ENCODE measurements around the gene SLC4A9. TPM values are rescaled to one million over a fixed set of nuclear protein-coding genes. Genes with fewer than 3 reads are reported as not detected.

Gene SLC4A9
- total RNA-seq, 6 donors from 2014 or later = 0.15 to 0.23 (median 0.17) TPM; not detected in 3

DNA sequence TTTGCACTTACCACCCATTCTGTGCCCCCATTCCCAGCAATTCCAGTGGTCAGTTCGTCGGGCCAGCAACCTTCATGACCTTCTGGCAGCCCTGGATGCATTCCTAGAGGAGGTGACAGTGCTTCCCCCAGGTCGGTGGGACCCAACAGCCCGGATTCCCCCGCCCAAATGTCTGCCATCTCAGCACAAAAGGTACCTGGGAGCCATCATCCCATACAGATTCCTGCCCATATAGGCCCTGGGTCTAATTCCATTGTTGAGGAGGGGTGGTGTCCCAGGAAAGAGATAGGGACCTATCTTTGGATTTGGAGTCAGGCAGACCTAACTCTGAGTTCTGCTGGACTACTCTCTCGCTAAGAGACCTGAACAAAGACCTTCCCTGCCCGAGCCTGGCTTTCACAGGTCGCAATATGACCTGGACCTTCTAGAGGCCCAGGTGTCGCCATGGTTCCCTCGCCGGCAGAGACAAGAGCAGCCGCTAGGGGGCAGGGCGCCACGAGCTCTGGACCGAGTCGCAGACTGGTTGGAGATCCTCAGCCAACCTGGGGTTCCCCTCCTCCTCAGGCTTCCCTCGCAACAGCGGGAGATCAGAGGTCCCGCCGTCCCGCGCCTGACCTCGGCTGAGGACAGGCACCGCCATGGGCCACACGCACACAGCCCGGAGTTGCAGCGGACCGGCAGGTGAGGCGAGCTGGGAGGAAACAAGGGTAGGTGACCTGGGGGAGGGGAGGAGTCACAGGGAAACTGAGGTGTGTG, 3.1 kb downstream of the SLC4A9 start:
- Histone ChIP-seq H3K4me3 (peak overlapping the region in 3 of 4 donors; percentile 9 to 32 (median 28)), H3K9me3 (no peaks in the 10 kb centered on the region), H3K4me1 (peaks cover 4 to 7% (median 5%) of the 10 kb centered on the region in 4 donors), H3K27me3 (no peaks in the 10 kb centered on the region), H3K27ac (no peak overlapping the region), H3K36me3 (no peaks in the 10 kb centered on the region)
- ATAC-seq (ENCODE audit: low FRiP score in 2 of 2) = peak; percentile 85 to 86
- TF ChIP-seq EP300 (IDR thresholded peaks at IDR 0.05) (no peak), POLR2AphosphoS5 (IDR thresholded peaks at IDR 0.05) (no peak)
- TF ChIP-seq, protein P1, sequence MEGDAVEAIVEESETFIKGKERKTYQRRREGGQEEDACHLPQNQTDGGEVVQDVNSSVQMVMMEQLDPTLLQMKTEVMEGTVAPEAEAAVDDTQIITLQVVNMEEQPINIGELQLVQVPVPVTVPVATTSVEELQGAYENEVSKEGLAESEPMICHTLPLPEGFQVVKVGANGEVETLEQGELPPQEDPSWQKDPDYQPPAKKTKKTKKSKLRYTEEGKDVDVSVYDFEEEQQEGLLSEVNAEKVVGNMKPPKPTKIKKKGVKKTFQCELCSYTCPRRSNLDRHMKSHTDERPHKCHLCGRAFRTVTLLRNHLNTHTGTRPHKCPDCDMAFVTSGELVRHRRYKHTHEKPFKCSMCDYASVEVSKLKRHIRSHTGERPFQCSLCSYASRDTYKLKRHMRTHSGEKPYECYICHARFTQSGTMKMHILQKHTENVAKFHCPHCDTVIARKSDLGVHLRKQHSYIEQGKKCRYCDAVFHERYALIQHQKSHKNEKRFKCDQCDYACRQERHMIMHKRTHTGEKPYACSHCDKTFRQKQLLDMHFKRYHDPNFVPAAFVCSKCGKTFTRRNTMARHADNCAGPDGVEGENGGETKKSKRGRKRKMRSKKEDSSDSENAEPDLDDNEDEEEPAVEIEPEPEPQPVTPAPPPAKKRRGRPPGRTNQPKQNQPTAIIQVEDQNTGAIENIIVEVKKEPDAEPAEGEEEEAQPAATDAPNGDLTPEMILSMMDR (IDR thresholded peaks at IDR 0.05) = peak; percentile 91 to 94 (median 92)
- whole genome bisulfite sequencing, 2 donors = 12 to 19% methylated on average over 24 to 28 of the region's 29 CpGs
- peak; percentile 88 to 95 for DNase-seq

DNA sequence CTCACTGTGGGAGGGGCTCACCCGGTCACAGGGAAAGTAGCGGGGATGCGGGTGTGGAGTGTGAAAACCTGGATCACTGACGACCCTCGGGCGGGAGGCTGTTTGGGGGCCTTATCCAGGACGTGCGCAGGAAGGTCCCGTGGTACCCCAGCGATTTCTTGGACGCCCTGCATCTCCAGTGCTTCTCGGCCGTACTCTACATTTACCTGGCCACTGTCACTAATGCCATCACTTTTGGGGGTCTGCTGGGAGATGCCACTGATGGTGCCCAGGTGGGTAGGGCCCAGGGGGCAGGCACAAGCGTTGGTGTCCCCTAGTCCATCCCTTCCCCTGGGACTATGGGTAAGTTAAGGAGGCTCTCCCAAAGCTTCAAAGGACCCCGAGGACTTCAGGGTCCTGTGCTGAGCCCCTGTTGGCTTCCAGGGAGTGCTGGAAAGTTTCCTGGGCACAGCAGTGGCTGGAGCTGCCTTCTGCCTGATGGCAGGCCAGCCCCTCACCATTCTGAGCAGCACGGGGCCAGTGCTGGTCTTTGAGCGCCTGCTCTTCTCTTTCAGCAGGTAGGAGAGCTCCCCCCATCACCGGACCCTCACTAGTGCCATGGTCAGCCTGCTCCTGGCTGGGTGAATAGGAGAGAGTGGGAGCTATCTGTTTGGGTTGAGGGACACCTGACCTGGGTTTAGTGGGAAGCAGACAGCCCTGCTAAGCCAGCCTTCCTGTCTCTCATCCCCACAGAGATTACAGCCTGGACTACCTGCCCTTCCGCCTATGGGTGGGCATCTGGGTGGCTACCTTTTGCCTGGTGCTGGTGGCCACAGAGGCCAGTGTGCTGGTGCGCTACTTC, 3.9 kb downstream of the SLC4A9 start:
- Histone ChIP-seq H3K9me3 (no peaks in the 10 kb centered on the region), H3K4me3 (peak overlapping the region in 3 of 4 donors; percentile 9 to 32 (median 28)), H3K36me3 (no peaks in the 10 kb centered on the region), H3K27ac (no peak overlapping the region), H3K27me3 (no peaks in the 10 kb centered on the region), H3K4me1 (peaks cover 4 to 7% (median 5%) of the 10 kb centered on the region in 4 donors)
- TF ChIP-seq POLR2AphosphoS5 (IDR thresholded peaks at IDR 0.05) (no peak), POLR2A (IDR thresholded peaks at IDR 0.05) (no peak), EP300 (IDR thresholded peaks at IDR 0.05) (no peak)
- TF ChIP-seq, protein P1 (IDR thresholded peaks at IDR 0.05) = no peak
- no peak for ATAC-seq (ENCODE audit: low FRiP score in 2 of 2)
- 50 to 65% methylated on average over 11 to 20 of the region's 20 CpGs for WGBS, 2 donors
- DNase-seq = no peak

DNA sequence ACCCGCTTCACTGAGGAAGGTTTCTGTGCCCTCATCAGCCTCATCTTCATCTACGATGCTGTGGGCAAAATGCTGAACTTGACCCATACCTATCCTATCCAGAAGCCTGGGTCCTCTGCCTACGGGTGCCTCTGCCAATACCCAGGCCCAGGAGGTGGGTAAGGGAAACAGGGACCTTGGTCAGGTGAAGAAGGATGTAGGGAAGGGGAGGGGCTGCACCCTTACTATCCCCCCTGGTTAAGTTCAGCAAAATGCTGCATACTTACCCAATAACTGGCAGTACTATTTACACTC, 4.4 kb downstream of the SLC4A9 start:
- peaks cover 4 to 7% (median 5%) of the 10 kb centered on the region in 4 donors for H3K4me1 ChIP-seq
- WGBS, 2 donors = 90 to 95% methylated on average over 2 to 3 of the region's 3 CpGs
- H3K27me3 ChIP-seq = no peaks in the 10 kb centered on the region
- no peak overlapping the region for H3K27ac ChIP-seq
- no peaks in the 10 kb centered on the region for H3K36me3 ChIP-seq
- ATAC-seq (ENCODE audit: low FRiP score in 2 of 2) (no peak), DNase-seq (no peak)
- H3K9me3 ChIP-seq = no peaks in the 10 kb centered on the region
- TF ChIP-seq POLR2AphosphoS5 (IDR thresholded peaks at IDR 0.05) = no peak
- TF ChIP-seq, protein P1 (IDR thresholded peaks at IDR 0.05) = no peak
- TF ChIP-seq POLR2A (IDR thresholded peaks at IDR 0.05) = no peak
- TF ChIP-seq EP300 (IDR thresholded peaks at IDR 0.05) = no peak
- H3K4me3 ChIP-seq = no peak overlapping the region

DNA sequence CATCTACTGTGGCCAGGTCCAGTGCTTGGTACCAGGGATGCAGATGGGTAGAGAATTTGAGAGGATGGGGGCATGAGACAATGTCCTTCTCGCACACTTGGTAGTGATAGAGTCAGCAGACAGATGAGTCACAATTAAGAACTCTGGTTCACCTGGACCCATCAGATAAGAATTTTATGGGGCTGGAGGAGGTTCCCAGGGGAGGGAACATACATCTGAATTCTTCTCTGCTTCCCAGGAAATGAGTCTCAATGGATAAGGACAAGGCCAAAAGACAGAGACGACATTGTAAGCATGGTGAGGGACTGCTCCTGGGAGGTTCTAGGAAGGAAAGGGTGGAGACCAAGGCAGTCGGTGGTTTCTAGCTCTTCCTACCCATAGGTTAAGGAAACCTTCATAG, 5.3 kb downstream of the SLC4A9 start:
- WGBS, 2 donors = 69 to 80% methylated on average over 3 of the region's 3 CpGs
- H3K27ac ChIP-seq = no peak overlapping the region
- no peak overlapping the region for H3K4me3 ChIP-seq
- TF ChIP-seq, protein P1 (IDR thresholded peaks at IDR 0.05) = no peak
- TF ChIP-seq EP300 (IDR thresholded peaks at IDR 0.05) (no peak), POLR2A (IDR thresholded peaks at IDR 0.05) (no peak), POLR2AphosphoS5 (IDR thresholded peaks at IDR 0.05) (no peak)
- DNase-seq = no peak
- no peaks in the 10 kb centered on the region for H3K27me3 ChIP-seq
- no peaks in the 10 kb centered on the region for H3K9me3 ChIP-seq
- no peak for ATAC-seq (ENCODE audit: low FRiP score in 2 of 2)
- H3K36me3 ChIP-seq = no peaks in the 10 kb centered on the region
- H3K4me1 ChIP-seq = peaks cover 4 to 7% (median 5%) of the 10 kb centered on the region in 4 donors
